ENCODE measurements around the gene OTOG. TPM values are rescaled to one million over a fixed set of nuclear protein-coding genes. Genes with fewer than 3 reads are reported as not detected.

Gene OTOG
- total RNA-seq, 1 experiment from 2014 or later, result not detected

- intact Hi-C loops (cut with micrococcal nuclease), result loop anchor here (10.0 kb wide), 1 partner anchor 273 kb away; no protein-coding TSS in a partner anchor
These were observed 39.3 kb upstream of the OTOG start for GRCh38 chr11:17507773-17508172.

GRCh38 chr11:17508306-17508705 is 38.8 kb upstream of the OTOG start:
- ATAC-seq (no peak), DNase-seq (no peak)
- Histone ChIP-seq H3K4me2 (ENCODE audit: low read length) (no peak overlapping the region), H3K27me3 (ENCODE audit: low read length) (peaks cover 34% of the 10 kb centered on the region), H3F3A (ENCODE audit: low read length, unreplicated experiment) (no peaks in the 10 kb centered on the region), H3K9ac (ENCODE audit: low read length) (no peak overlapping the region), H3K9me3 (ENCODE audit: low read length) (no peaks in the 10 kb centered on the region), H3K4me3 (ENCODE audit: low read length) (no peak overlapping the region), H2AFZ (ENCODE audit: low read length) (no peak overlapping the region), H3K27ac (ENCODE audit: low read length) (no peak overlapping the region), H3K9me2 (replicated peaks; ENCODE audit: low read length) (no peaks in the 10 kb centered on the region), H3K36me3 (ENCODE audit: low read depth, low read length) (no peaks in the 10 kb centered on the region), H3K4me1 (ENCODE audit: insufficient read depth, low read length) (no peaks in the 10 kb centered on the region), H4K20me1 (ENCODE audit: low read length) (no peaks in the 10 kb centered on the region), H3K79me2 (ENCODE audit: low read length) (no peaks in the 10 kb centered on the region)
- TF ChIP-seq EZH2phosphoT487 (IDR thresholded peaks at IDR 0.05; ENCODE audit: borderline replicate concordance, low read length), result no peak
- no peak for TF ChIP-seq CTCF (conservative IDR thresholded peaks at IDR 0.05; ENCODE audit: low read depth, low read length)
- intact Hi-C loops (cut with micrococcal nuclease), result loop anchor here (10.0 kb wide), 1 partner anchor 274 kb away; no protein-coding TSS in a partner anchor
- no TSS peak for BruUV-seq (replicated peaks)
- ChIA-PET CTCF (no interaction called here), POLR2A (ENCODE audit: unreplicated experiment) (no interaction called here)

More at GRCh38 chr11:17507773-17508172, 39.3 kb upstream of the OTOG start:
- H3K4me2 ChIP-seq (ENCODE audit: low read length), result no peak overlapping the region
- H3K4me3 ChIP-seq (ENCODE audit: low read length), result no peak overlapping the region
- no peak overlapping the region for H2AFZ ChIP-seq (ENCODE audit: low read length)
- H3K4me1 ChIP-seq (ENCODE audit: insufficient read depth, low read length), result no peaks in the 10 kb centered on the region
- H3K27me3 ChIP-seq (ENCODE audit: low read length), result peaks cover 30% of the 10 kb centered on the region
- no peak for DNase-seq
- no peaks in the 10 kb centered on the region for H3K36me3 ChIP-seq (ENCODE audit: low read depth, low read length)
- no peak overlapping the region for H3K27ac ChIP-seq (ENCODE audit: low read length)
- no peaks in the 10 kb centered on the region for H3K79me2 ChIP-seq (ENCODE audit: low read length)
- no peaks in the 10 kb centered on the region for H4K20me1 ChIP-seq (ENCODE audit: low read length)
- BruUV-seq (replicated peaks), result no TSS peak
- H3K9me3 ChIP-seq (ENCODE audit: low read length), result no peaks in the 10 kb centered on the region
- no peaks in the 10 kb centered on the region for H3F3A ChIP-seq (ENCODE audit: low read length, unreplicated experiment)
- no peaks in the 10 kb centered on the region for H3K9me2 ChIP-seq (replicated peaks; ENCODE audit: low read length)
- ChIA-PET POLR2A (ENCODE audit: unreplicated experiment) (no interaction called here), CTCF (no interaction called here)
- ATAC-seq, result no peak
- TF ChIP-seq EZH2 (IDR thresholded peaks at IDR 0.05; ENCODE audit: low read length, unreplicated experiment) (no peak), CTCF (conservative IDR thresholded peaks at IDR 0.05; ENCODE audit: low read depth, low read length) (no peak), EZH2phosphoT487 (IDR thresholded peaks at IDR 0.05; ENCODE audit: borderline replicate concordance, low read length) (no peak)
- no peak overlapping the region for H3K9ac ChIP-seq (ENCODE audit: low read length)

GRCh38 chr11:17508791-17509190 is 38.3 kb upstream of the OTOG start:
- ChIA-PET CTCF (interaction anchor here (0.5 kb wide), 1 partner anchor 251 kb away, joined by 5 read pairs; no protein-coding TSS in a partner anchor), POLR2A (ENCODE audit: unreplicated experiment) (no interaction called here)
- Histone ChIP-seq H2AFZ (ENCODE audit: low read length) (no peak overlapping the region), H3K9ac (ENCODE audit: low read length) (no peak overlapping the region), H3K4me3 (ENCODE audit: low read length) (no peak overlapping the region), H3K36me3 (ENCODE audit: low read depth, low read length) (no peaks in the 10 kb centered on the region), H3K9me2 (replicated peaks; ENCODE audit: low read length) (no peaks in the 10 kb centered on the region), H3K4me2 (ENCODE audit: low read length) (no peak overlapping the region), H4K20me1 (ENCODE audit: low read length) (no peaks in the 10 kb centered on the region), H3K27me3 (ENCODE audit: low read length) (peaks cover 36% of the 10 kb centered on the region), H3K9me3 (ENCODE audit: low read length) (no peaks in the 10 kb centered on the region), H3K79me2 (ENCODE audit: low read length) (no peaks in the 10 kb centered on the region), H3K4me1 (ENCODE audit: insufficient read depth, low read length) (no peaks in the 10 kb centered on the region), H3K27ac (ENCODE audit: low read length) (no peak overlapping the region), H3F3A (ENCODE audit: low read length, unreplicated experiment) (no peaks in the 10 kb centered on the region)
- TF ChIP-seq CTCF (conservative IDR thresholded peaks at IDR 0.05; ENCODE audit: low read depth, low read length) (no peak), EZH2 (IDR thresholded peaks at IDR 0.05; ENCODE audit: low read length, unreplicated experiment) (no peak), EZH2phosphoT487 (IDR thresholded peaks at IDR 0.05; ENCODE audit: borderline replicate concordance, low read length) (no peak)
- ATAC-seq (no peak), DNase-seq (no peak)
- intact Hi-C loops (cut with micrococcal nuclease), result loop anchor here (10.0 kb wide), 1 partner anchor 274 kb away; no protein-coding TSS in a partner anchor
- no TSS peak for BruUV-seq (replicated peaks)
